SK-N-SH (cell line): ENCODE data around the gene CNTLN.

ENCODE experiments used
- CTCF ChIP-seq: fragments of 200-600 bp; sonication (generic); IDR thresholded peaks from 2 replicates; pipeline ENCODE4 v1.6.1; 2017; ENCODE audit warnings: antibody characterized with exemption, mild to moderate bottlenecking, moderate library complexity
- NFIC ChIP-seq: IDR thresholded peaks from 2 replicates; pipeline ENCODE4 v1.4.0; 2012; ENCODE audit warnings: borderline replicate concordance
- RXRA ChIP-seq: IDR thresholded peaks from 2 replicates; pipeline ENCODE4 v1.4.0; 2012; ENCODE audit warnings: low read depth, mild to moderate bottlenecking, borderline replicate concordance

GRCh38 chr9:17269799-17270198, 135.0 kb downstream of the CNTLN start:
- TF ChIP-seq RXRA, result no peak
- no peak for TF ChIP-seq CTCF
- TF ChIP-seq NFIC, result no peak
